Measurements from ENCODE around the gene FLNB. TPM values are rescaled to one million over a fixed set of nuclear protein-coding genes. Genes with fewer than 3 reads are reported as not detected.

FLNB gene
- total and polyA plus RNA-seq, 2 of the 8 experiments (the other 6 are each of a cell fraction or from before 2014, with no cell fraction given) = 72.3 to 118 TPM

DNA sequence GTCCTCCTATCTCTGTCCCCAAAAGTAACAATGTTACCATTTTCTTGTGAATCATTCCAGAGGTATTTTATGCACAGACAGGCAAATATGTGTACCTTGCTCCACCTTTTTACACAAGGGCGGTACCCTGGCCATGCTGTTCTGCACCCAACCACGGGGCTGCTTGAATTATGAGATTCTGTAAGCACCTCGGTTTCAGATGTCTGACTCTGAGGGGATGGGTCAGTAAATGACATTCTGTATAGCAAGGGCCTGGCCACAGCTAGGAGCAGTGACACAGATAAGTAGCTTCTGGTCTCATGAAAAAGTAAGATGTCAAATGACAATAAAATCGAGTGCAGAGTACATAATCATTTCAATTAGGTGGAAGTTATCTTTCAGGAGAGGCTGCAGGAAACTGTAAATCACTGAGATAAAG lies 30.4 kb upstream of the FLNB start:
- no peaks in the 10 kb centered on the region for H3K36me3 ChIP-seq (ENCODE audit: control insufficient read depth in 2 of 4, insufficient read depth in 4 of 4, low read length in 3 of 4)
- H4K5ac ChIP-seq (ENCODE audit: insufficient read length, low read depth, low read length) = no peak overlapping the region
- no peak overlapping the region for H2BK120ac ChIP-seq (replicated peaks; ENCODE audit: low read depth, low read length)
- no peak overlapping the region for H3K9ac ChIP-seq (replicated peaks in 1 of 4; ENCODE audit: extremely low read depth in 1 of 4, low read depth in 3 of 4, low read length in 3 of 4)
- no peak overlapping the region for H3K4ac ChIP-seq (replicated peaks; ENCODE audit: insufficient read length, low read depth, low read length)
- no peaks in the 10 kb centered on the region for H3K4me1 ChIP-seq (replicated peaks in 1 of 4; ENCODE audit: control insufficient read depth in 3 of 4, insufficient read depth in 4 of 4, low read length in 3 of 4)
- no peaks in the 10 kb centered on the region for H3K79me1 ChIP-seq (ENCODE audit: low read depth, low read length)
- no peaks in the 10 kb centered on the region for H3K23me2 ChIP-seq (ENCODE audit: low read depth, low read length)
- no peak overlapping the region for H3K27ac ChIP-seq (ENCODE audit: low read depth, low read length)
- no peak overlapping the region for H3K23ac ChIP-seq (ENCODE audit: insufficient read length)
- H3K9me3 ChIP-seq (ENCODE audit: insufficient read depth in 2 of 2, low read depth in 1 of 2, low read length in 1 of 2) = no peaks in the 10 kb centered on the region
- H3K14ac ChIP-seq (ENCODE audit: insufficient read length) = no peak overlapping the region
- H4K20me1 ChIP-seq (replicated peaks in 1 of 2; ENCODE audit: control insufficient read depth in 1 of 2, insufficient read depth in 2 of 2, low read length in 2 of 2) = no peaks in the 10 kb centered on the region
- H3K18ac ChIP-seq (ENCODE audit: extremely low read depth, low read length) = no peak overlapping the region
- DNase-seq (ENCODE audit: low read depth in 1 of 2, low spot score in 2 of 2) (no peak), FAIRE-seq (no peak)
- TF ChIP-seq TAF1 (IDR thresholded peaks at IDR 0.05; ENCODE audit: low read depth, low read length) (no peak), SUZ12 (IDR thresholded peaks at IDR 0.05; ENCODE audit: low read length) (no peak), MAFK (IDR thresholded peaks at IDR 0.05; ENCODE audit: low read depth, low read length) (no peak), CEBPB (IDR thresholded peaks at IDR 0.05; ENCODE audit: low read depth, low read length) (no peak), BRCA1 (IDR thresholded peaks at IDR 0.05; ENCODE audit: low read depth, low read length) (no peak), TAF7 (optimal IDR thresholded peaks at IDR 0.05; ENCODE audit: borderline replicate concordance, low read depth, low read length) (no peak), TCF12 (IDR thresholded peaks at IDR 0.05; ENCODE audit: low read depth, low read length) (no peak)
- H3K4me2 ChIP-seq (ENCODE audit: insufficient read depth in 1 of 2, low read depth in 2 of 2, low read length in 2 of 2) = no peak overlapping the region
- no peak overlapping the region for H3K4me3 ChIP-seq (ENCODE audit: extremely low read depth in 1 of 4, insufficient read depth in 2 of 4, low read depth in 3 of 4, low read length in 4 of 4)
- no peak overlapping the region for H2BK12ac ChIP-seq (ENCODE audit: low read depth, low read length)
- no peak overlapping the region for H2BK15ac ChIP-seq (ENCODE audit: low read length)
- ChIA-PET CTCF (ENCODE audit: partially characterized antibody) (interaction anchor here (1.0 to 1.1 kb wide), 3 partner anchors 16 to 190 kb away, joined by 3 read pairs; no protein-coding TSS in a partner anchor), POLR2A (ENCODE audit: partially characterized antibody) (no interaction called here)
- H2AFZ ChIP-seq (ENCODE audit: low read length) = no peak overlapping the region
- no peak overlapping the region for H2BK5ac ChIP-seq (ENCODE audit: low read depth, low read length)
- no peaks in the 10 kb centered on the region for H3K27me3 ChIP-seq (replicated peaks in 1 of 4; ENCODE audit: control insufficient read depth in 3 of 4, extremely low read depth in 1 of 4, insufficient read depth in 3 of 4, low read length in 3 of 4)
- H4K8ac ChIP-seq (ENCODE audit: extremely low read depth, insufficient read depth, low read length) = no peak overlapping the region
- H2BK20ac ChIP-seq (ENCODE audit: low read length) = no peak overlapping the region
- H3K79me2 ChIP-seq (ENCODE audit: control insufficient read depth in 1 of 2, insufficient read depth in 2 of 2, low read length in 2 of 2) = no peaks in the 10 kb centered on the region
- no peak overlapping the region for H2AK5ac ChIP-seq (ENCODE audit: low read depth, low read length)
- no peak overlapping the region for H3K56ac ChIP-seq (replicated peaks; ENCODE audit: insufficient read length, low read depth, low read length)
- no peak overlapping the region for H4K91ac ChIP-seq (replicated peaks; ENCODE audit: insufficient read length, low read length)
- 88% methylated on average over 4 of the region's 4 CpGs; no CpG with 5 or more reads in 1 of the 2 experiments for WGBS, 2 experiments (ENCODE audit: extremely low coverage in 1 of 2, insufficient coverage in 1 of 2, insufficient read length in 1 of 2, insufficient replicate concordance in 2 of 2, low coverage in 1 of 2, low lambda C conversion rate in 2 of 2, missing lambda C conversion rate in 1 of 2)
